Karpas-422 (cell line): ENCODE data around the gene ACTR1B. TPM values are rescaled to one million over a fixed set of nuclear protein-coding genes. Genes with fewer than 3 reads are reported as not detected.
"Not testable (repeated sequence)": the region's sequence is repeated elsewhere in the genome, so short reads cannot be mapped to it uniquely, and the experiment has no call there.

Experiments used
- DNase-seq: peaks from one replicate; pipeline ENCODE4 v3.0.0-alpha.2; 2015
- H2AFZ ChIP-seq: fragments of 200-600 bp; sonication (generic); 2 replicates; pipeline ENCODE4 v1.6.1; 2014; ENCODE audit warnings: antibody characterized with exemption, low read length, mixed read lengths
- H3K27ac ChIP-seq: fragments of 200-600 bp; sonication (generic); 2 replicates; pipeline ENCODE4 v1.5.1; 2014; ENCODE audit warnings: mild to moderate bottlenecking, low read length, moderate library complexity
- H3K27me3 ChIP-seq: fragments of 200-600 bp; sonication (generic); 2 replicates; pipeline ENCODE4 v1.6.1; 2014; ENCODE audit warnings: low read length, mixed read lengths
- H3K36me3 ChIP-seq: fragments of 200-600 bp; sonication (generic); 2 replicates; pipeline ENCODE4 v1.6.1; 2014; ENCODE audit warnings: low read length, mixed read lengths; ENCODE audit not compliant: insufficient read depth
- H3K4me1 ChIP-seq: fragments of 200-600 bp; sonication (generic); 2 replicates; pipeline ENCODE4 v1.6.1; 2014; ENCODE audit warnings: mild to moderate bottlenecking, low read length, mixed read lengths
- H3K4me2 ChIP-seq: fragments of 200-600 bp; sonication (generic); 2 replicates; pipeline ENCODE4 v1.6.1; 2014; ENCODE audit warnings: low read length, low read depth, mild to moderate bottlenecking; ENCODE audit not compliant: poor library complexity, severe bottlenecking
- H3K4me3 ChIP-seq: fragments of 200-600 bp; sonication (generic); 2 replicates; pipeline ENCODE4 v1.5.1; 2014; ENCODE audit warnings: mild to moderate bottlenecking, antibody characterized with exemption, low read length, mixed read lengths
- H3K79me2 ChIP-seq: fragments of 200-600 bp; sonication (generic); 2 replicates; pipeline ENCODE4 v1.6.1; 2014; ENCODE audit warnings: mild to moderate bottlenecking, low read length, mixed read lengths
- H3K9ac ChIP-seq: fragments of 200-600 bp; sonication (generic); 2 replicates; pipeline ENCODE4 v1.6.0; 2014; ENCODE audit warnings: low read length
- H3K9me2 ChIP-seq: fragments of 200-600 bp; sonication (generic), shearing (Covaris generic); replicated peaks from 2 replicates; pipeline ENCODE4 v1.6.0; 2014; ENCODE audit warnings: mild to moderate bottlenecking, low read length, moderate library complexity; ENCODE audit not compliant: insufficient read depth
- H3K9me3 ChIP-seq: fragments of 300-700, 200-600 bp; sonication (generic); 2 replicates; pipeline ENCODE4 v1.6.1; 2014; ENCODE audit warnings: low read length, mixed read lengths
- H4K20me1 ChIP-seq: fragments of 200-600 bp; sonication (generic); 2 replicates; pipeline ENCODE4 v1.6.1; 2014; ENCODE audit warnings: mild to moderate bottlenecking, antibody characterized with exemption, low read length, low read depth; ENCODE audit not compliant: insufficient read depth
- total RNA-seq: library from RNA; depleted of rRNA; stranded (reverse); fragments of >200 nt; shearing (Covaris generic); gene quantifications from 2 replicates; pipeline ENCODE4 v1.2.3, GENCODE V29; 2014; ENCODE audit warnings: low replicate concordance

Gene ACTR1B
- total RNA-seq, 1 experiment from 2014 or later: 32.1 TPM

- Histone ChIP-seq H3K36me3 (no peaks in the 10 kb centered on the region), H2AFZ (peak overlapping the region; percentile 43; the same call in 1 of the 2 replicates), H3K27ac (no peak overlapping the region), H3K9me2 (no peaks in the 10 kb centered on the region), H3K4me1 (peaks cover 23% of the 10 kb centered on the region), H3K4me3 (peak overlapping the region; percentile 8; the same call in 1 of the 2 replicates), H3K9ac (peak overlapping the region; percentile 36), H3K27me3 (no peaks in the 10 kb centered on the region), H3K4me2 (peak overlapping the region; percentile 66), H3K79me2 (no peaks in the 10 kb centered on the region), H4K20me1 (no peaks in the 10 kb centered on the region), H3K9me3 (no peaks in the 10 kb centered on the region)
- peak; percentile 95 for DNase-seq
Measured at GRCh38 chr2:97697252-97698235, 33.7 kb upstream of the ACTR1B start.

GRCh38 chr2:97695744-97696143 is 31.9 kb upstream of the ACTR1B start:
- H3K4me2 ChIP-seq: no peak overlapping the region
- no peak overlapping the region for H2AFZ ChIP-seq
- no peak overlapping the region for H3K9ac ChIP-seq
- no peak overlapping the region for H3K27ac ChIP-seq
- H3K9me3 ChIP-seq: no peaks in the 10 kb centered on the region
- H3K79me2 ChIP-seq: no peaks in the 10 kb centered on the region
- H3K4me3 ChIP-seq: no peak overlapping the region
- no peaks in the 10 kb centered on the region for H3K36me3 ChIP-seq
- no peaks in the 10 kb centered on the region for H3K27me3 ChIP-seq
- no peak for DNase-seq
- H3K4me1 ChIP-seq: peaks cover 23% of the 10 kb centered on the region
- H3K9me2 ChIP-seq: no peaks in the 10 kb centered on the region
- H4K20me1 ChIP-seq: no peaks in the 10 kb centered on the region

GRCh38 chr2:97693476-97693875 is 29.6 kb upstream of the ACTR1B start:
- no peaks in the 10 kb centered on the region for H3K36me3 ChIP-seq
- peaks cover 18% of the 10 kb centered on the region for H3K4me1 ChIP-seq
- no peak for DNase-seq
- H3K9me2 ChIP-seq: no peaks in the 10 kb centered on the region
- H3K4me3 ChIP-seq: no peak overlapping the region
- no peaks in the 10 kb centered on the region for H3K79me2 ChIP-seq
- H3K27ac ChIP-seq: no peak overlapping the region
- H4K20me1 ChIP-seq: no peaks in the 10 kb centered on the region
- no peak overlapping the region for H3K9ac ChIP-seq
- no peaks in the 10 kb centered on the region for H3K9me3 ChIP-seq
- H2AFZ ChIP-seq: no peak overlapping the region
- no peaks in the 10 kb centered on the region for H3K27me3 ChIP-seq
- H3K4me2 ChIP-seq: no peak overlapping the region

GRCh38 chr2:97691166-97691565 is 27.3 kb upstream of the ACTR1B start:
- Histone ChIP-seq H2AFZ (no peak overlapping the region), H3K27ac (no peak overlapping the region), H3K4me2 (no peak overlapping the region), H3K9me2 (no peaks in the 10 kb centered on the region), H3K9ac (no peak overlapping the region), H3K9me3 (no peaks in the 10 kb centered on the region), H3K27me3 (no peaks in the 10 kb centered on the region), H3K79me2 (no peaks in the 10 kb centered on the region), H3K4me1 (no peaks in the 10 kb centered on the region), H3K4me3 (no peak overlapping the region), H4K20me1 (no peaks in the 10 kb centered on the region), H3K36me3 (no peaks in the 10 kb centered on the region)
- DNase-seq: no peak

GRCh38 chr2:97688062-97688827 is 24.4 kb upstream of the ACTR1B start:
- Histone ChIP-seq H3K4me3 (no peak overlapping the region), H4K20me1 (no peaks in the 10 kb centered on the region), H3K36me3 (no peaks in the 10 kb centered on the region), H3K4me1 (no peaks in the 10 kb centered on the region), H3K9me3 (no peaks in the 10 kb centered on the region), H3K9me2 (no peaks in the 10 kb centered on the region), H3K27me3 (no peaks in the 10 kb centered on the region), H3K27ac (no peak overlapping the region), H3K79me2 (no peaks in the 10 kb centered on the region), H3K4me2 (no peak overlapping the region), H3K9ac (no peak overlapping the region), H2AFZ (no peak overlapping the region)
- no peak for DNase-seq

- DNase-seq, H3K4me2 ChIP-seq, H3K9me2 ChIP-seq: not testable (repeated sequence)
Measured at GRCh38 chr2:97687235-97687634, 23.4 kb upstream of the ACTR1B start.

GRCh38 chr2:97678298-97678697 is 14.5 kb upstream of the ACTR1B start:
- H3K9me2 ChIP-seq: no peaks in the 10 kb centered on the region
- DNase-seq: no peak

More at GRCh38 chr2:97687235-97687634, 23.4 kb upstream of the ACTR1B start:
- not testable (repeated sequence) for H4K20me1 ChIP-seq, H2AFZ ChIP-seq, H3K36me3 ChIP-seq, H3K27me3 ChIP-seq, H3K9me3 ChIP-seq, H3K4me3 ChIP-seq, H3K4me1 ChIP-seq, H3K9ac ChIP-seq, H3K27ac ChIP-seq, H3K79me2 ChIP-seq

GRCh38 chr2:97677480-97677879 is 13.6 kb upstream of the ACTR1B start:
- Histone ChIP-seq H3K4me2 (no peak overlapping the region), H3K36me3 (no peaks in the 10 kb centered on the region), H3K4me3 (no peak overlapping the region), H2AFZ (no peak overlapping the region), H3K9me2 (no peaks in the 10 kb centered on the region), H3K79me2 (no peaks in the 10 kb centered on the region), H3K4me1 (peaks cover 10% of the 10 kb centered on the region), H3K9ac (no peak overlapping the region), H3K27me3 (no peaks in the 10 kb centered on the region), H3K9me3 (no peaks in the 10 kb centered on the region), H4K20me1 (no peaks in the 10 kb centered on the region), H3K27ac (no peak overlapping the region)
- DNase-seq: no peak

More at GRCh38 chr2:97678298-97678697, 14.5 kb upstream of the ACTR1B start:
- no peaks in the 10 kb centered on the region for H3K9me3 ChIP-seq
- no peak overlapping the region for H3K27ac ChIP-seq
- H3K79me2 ChIP-seq: no peaks in the 10 kb centered on the region
- no peak overlapping the region for H3K4me3 ChIP-seq
- H3K36me3 ChIP-seq: no peaks in the 10 kb centered on the region
- H4K20me1 ChIP-seq: no peaks in the 10 kb centered on the region
- peaks cover 10% of the 10 kb centered on the region for H3K4me1 ChIP-seq
- no peak overlapping the region for H3K9ac ChIP-seq
- no peak overlapping the region for H2AFZ ChIP-seq
- no peaks in the 10 kb centered on the region for H3K27me3 ChIP-seq
- no peak overlapping the region for H3K4me2 ChIP-seq
